HG03565 (cell line): ENCODE measurements around the gene NIPA2.

Source experiments
- ATAC-seq: cut with Tn5 transposase; IDR thresholded peaks from one replicate; pipeline ENCODE4 v1.9.1; 2021; ENCODE audit warnings: mild to moderate bottlenecking, moderate library complexity; ENCODE audit not compliant: unreplicated experiment

NIPA2 gene

GRCh38 chr15:22831473-22831872, 7.0 kb upstream of the NIPA2 start:
- no peak for ATAC-seq

GRCh38 chr15:22839046-22839695, 705 bp downstream of the NIPA2 start:
- ATAC-seq, result no peak

- no peak for ATAC-seq
Observed at GRCh38 chr15:22844421-22845288, 6.2 kb downstream of the NIPA2 start.

- no peak for ATAC-seq
Observed at GRCh38 chr15:22845289-22845900, 6.9 kb downstream of the NIPA2 start.

GRCh38 chr15:22846073-22846472, 7.6 kb downstream of the NIPA2 start:
- ATAC-seq, result no peak

- no peak for ATAC-seq
Observed at GRCh38 chr15:22850055-22850454, 11.6 kb downstream of the NIPA2 start.

GRCh38 chr15:22851513-22851912, 13.0 kb downstream of the NIPA2 start:
- ATAC-seq, result no peak

- ATAC-seq, result no peak
Observed at GRCh38 chr15:22855791-22856190, 17.3 kb downstream of the NIPA2 start.

- ATAC-seq, result no peak
Observed at GRCh38 chr15:22856659-22857058, 18.2 kb downstream of the NIPA2 start.

GRCh38 chr15:22861161-22861560, 22.7 kb downstream of the NIPA2 start:
- ATAC-seq, result no peak

- no peak for ATAC-seq
Observed at GRCh38 chr15:22863356-22863755, 24.9 kb downstream of the NIPA2 start.

GRCh38 chr15:22866079-22866478, 27.6 kb downstream of the NIPA2 start:
- ATAC-seq, result no peak

- ATAC-seq, result no peak
Observed at GRCh38 chr15:22867886-22868285, 29.4 kb downstream of the NIPA2 start.

GRCh38 chr15:22868495-22868894, 30.0 kb downstream of the NIPA2 start:
- no peak for ATAC-seq

GRCh38 chr15:22868928-22869327, 30.5 kb downstream of the NIPA2 start:
- no peak for ATAC-seq

- no peak for ATAC-seq
Observed at GRCh38 chr15:22869856-22870255, 31.4 kb downstream of the NIPA2 start.

GRCh38 chr15:22870865-22871264, 32.4 kb downstream of the NIPA2 start:
- ATAC-seq, result no peak

- no peak for ATAC-seq
Observed at GRCh38 chr15:22871481-22872086, 33.1 kb downstream of the NIPA2 start.

- no peak for ATAC-seq
Observed at GRCh38 chr15:22872936-22873701, 34.7 kb downstream of the NIPA2 start.

GRCh38 chr15:22873841-22874240, 35.4 kb downstream of the NIPA2 start:
- no peak for ATAC-seq

GRCh38 chr15:22874256-22874655, 35.8 kb downstream of the NIPA2 start:
- ATAC-seq, result no peak
